RKO (cell line): ENCODE data around the gene TRIM49B.
"Not testable (repeated sequence)": the region's sequence is repeated elsewhere in the genome, so short reads cannot be mapped to it uniquely, and the experiment has no call there.

ENCODE experiments used
- DNase-seq: peaks from one replicate; pipeline ENCODE4 v3.0.0-alpha.2; 2016; ENCODE audit warnings: low spot score

TRIM49B gene

GRCh38 chr11:49028523-49028922 lies at the start of gene TRIM49B:
Gene TRIM49B, plus strand, starts transcription at chr11:49028823. Its CDS starts 2,777 bp downstream, at chr11:49031600.
- DNase-seq = not testable (repeated sequence)

- DNase-seq = not testable (repeated sequence)
Measured at GRCh38 chr11:48983785-48984184, 44.8 kb upstream of the TRIM49B start, which contains the start of gene TRIM51G. Gene TRIM51G, minus strand, starts transcription at chr11:48983885. Its CDS starts 2,190 bp downstream, at chr11:48981695.

- not testable (repeated sequence) for DNase-seq
Measured at GRCh38 chr11:49048229-49048628, 19.6 kb downstream of the TRIM49B start.

GRCh38 chr11:49049821-49050220 lies 21.2 kb downstream of the TRIM49B start:
- DNase-seq = not testable (repeated sequence)

- DNase-seq = not testable (repeated sequence)
Measured at GRCh38 chr11:49059012-49059411, 30.4 kb downstream of the TRIM49B start, which contains the start of gene TRIM64C. Gene TRIM64C, minus strand, starts transcription at chr11:49059112. Its CDS starts 0 bp downstream, at chr11:49059112.

GRCh38 chr11:49069897-49070296 lies 41.3 kb downstream of the TRIM49B start:
- DNase-seq = not testable (repeated sequence)
